KOPT-K1 (cell line): ENCODE measurements around the gene GLTP.
A peak's percentile ranks its signal among the peaks of the same experiment; 100 is the strongest.
"Not testable (repeated sequence)": the region's sequence is repeated elsewhere in the genome, so short reads cannot be mapped to it uniquely, and the experiment has no call there.

Experiments used
- H3K27ac ChIP-seq: fragments of 200-600 bp; sonication (generic); 2 replicates; pipeline ENCODE4 v1.5.1; 2016; ENCODE audit warnings: antibody characterized with exemption, mild to moderate bottlenecking, low read depth, low read length; ENCODE audit not compliant: poor library complexity, severe bottlenecking
- H3K36me3 ChIP-seq: fragments of 200-600 bp; sonication (generic); 2 replicates; pipeline ENCODE4 v1.5.1; 2017; ENCODE audit warnings: antibody characterized with exemption, mild to moderate bottlenecking, low read length, moderate library complexity; ENCODE audit not compliant: insufficient read depth
- H3K9me3 ChIP-seq: fragments of 200-600 bp; sonication (generic); 2 replicates; pipeline ENCODE4 v1.5.1; 2017; ENCODE audit warnings: antibody characterized with exemption, low read length, mild to moderate bottlenecking; ENCODE audit not compliant: insufficient read depth, poor library complexity, severe bottlenecking

Gene GLTP

GRCh38 chr12:109880043-109880931 lies at the start of gene GLTP:
Gene GLTP (minus strand): TSS chr12:109880541. CDS start chr12:109880374, 167 bp downstream.
- no peaks in the 10 kb centered on the region for H3K36me3 ChIP-seq
- H3K9me3 ChIP-seq: no peaks in the 10 kb centered on the region
- peak within 1 kb of the TSS; percentile 49 for H3K27ac ChIP-seq

- not testable (repeated sequence) for H3K27ac ChIP-seq, H3K9me3 ChIP-seq
- H3K36me3 ChIP-seq: peaks cover 84% of the 10 kb centered on the region
These were observed 49.0 kb upstream of the GLTP start for GRCh38 chr12:109929326-109929725.

DNA sequence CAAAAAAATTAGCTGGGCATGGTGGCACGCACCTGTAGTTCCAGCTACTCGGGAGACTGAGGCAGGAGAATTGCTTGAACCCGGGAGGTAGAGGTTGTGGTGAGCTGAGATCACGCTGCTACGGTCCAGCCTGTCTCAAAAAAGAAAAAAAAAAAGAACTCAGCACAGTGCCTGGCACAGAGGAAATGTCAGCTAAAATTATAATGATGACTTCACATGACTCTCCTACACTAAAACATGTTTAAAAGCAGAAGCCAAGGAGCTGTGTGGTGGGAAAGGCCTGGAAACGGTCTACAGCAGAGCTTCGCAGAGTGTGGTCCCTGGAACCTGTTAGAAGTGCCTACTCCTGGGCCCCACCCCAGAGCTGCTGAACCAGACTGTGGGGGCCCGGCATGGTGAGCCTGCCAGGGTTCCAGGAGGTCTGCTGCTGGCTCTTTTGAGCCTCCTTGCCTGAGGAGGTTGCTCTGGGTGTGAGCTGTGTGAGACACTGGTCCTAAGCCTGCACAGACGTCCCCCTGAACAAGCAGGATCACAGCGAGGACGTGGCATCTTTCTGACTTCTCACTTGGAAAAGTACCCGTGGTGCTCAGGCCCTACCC lies 47.8 kb upstream of the GLTP start:
- Histone ChIP-seq H3K36me3 (peaks cover 76% of the 10 kb centered on the region), H3K27ac (no peak overlapping the region), H3K9me3 (no peaks in the 10 kb centered on the region)

DNA sequence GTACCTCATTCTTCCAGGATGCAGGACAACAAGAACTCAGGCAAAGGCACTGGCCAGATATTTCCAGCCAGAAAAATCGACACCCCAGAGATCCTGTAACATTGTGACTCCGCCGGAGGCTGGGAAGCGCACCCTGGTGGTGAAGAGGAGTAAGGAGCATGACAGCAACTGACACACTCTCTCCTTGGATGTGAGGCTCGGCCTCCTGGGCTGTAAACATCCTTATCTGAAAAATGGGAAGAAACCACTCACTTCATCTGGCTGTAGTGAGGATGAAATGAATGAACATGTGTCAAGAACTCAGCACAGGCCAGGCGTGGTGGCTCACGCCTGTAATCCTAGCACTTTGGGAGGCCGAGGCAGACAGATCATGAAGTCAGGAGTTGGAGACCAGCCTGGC lies 47.3 kb upstream of the GLTP start:
- no peaks in the 10 kb centered on the region for H3K9me3 ChIP-seq
- peaks cover 76% of the 10 kb centered on the region for H3K36me3 ChIP-seq
- no peak overlapping the region for H3K27ac ChIP-seq

DNA sequence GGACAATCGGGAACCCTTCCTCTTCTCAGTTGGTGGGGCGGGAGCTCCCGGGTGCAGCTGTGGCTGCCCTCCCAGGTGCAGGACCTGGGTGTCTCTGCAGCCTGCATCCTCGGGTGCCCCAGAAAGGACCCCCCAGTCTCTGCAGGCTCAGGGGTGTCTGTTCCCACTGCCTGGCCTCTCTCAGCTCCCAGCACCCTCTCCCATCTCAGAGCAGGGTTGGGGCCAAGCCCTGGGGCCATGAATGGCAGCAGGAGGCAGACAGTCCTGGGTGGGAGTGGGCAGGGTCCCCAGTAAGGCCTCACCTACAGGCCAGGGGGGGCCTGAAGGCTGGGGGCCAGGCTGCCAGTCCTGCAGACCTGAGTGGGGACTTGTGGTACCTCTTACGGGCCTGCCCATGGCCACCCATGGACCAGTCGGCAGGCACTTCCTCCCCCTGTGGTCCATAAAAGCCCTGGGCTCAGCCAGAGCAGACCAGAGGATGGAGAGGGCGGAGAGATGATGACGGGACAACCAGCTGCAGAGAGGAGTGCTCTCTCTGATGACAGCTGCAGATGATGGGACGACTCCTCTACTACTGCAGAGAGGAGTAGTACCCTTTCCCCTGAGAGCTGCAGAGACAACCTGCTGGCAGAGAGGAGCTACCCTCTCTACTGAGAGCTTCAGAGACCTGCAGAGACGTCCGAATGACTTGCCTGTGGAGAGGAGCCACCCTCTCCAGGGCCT lies 46.3 kb upstream of the GLTP start:
- peaks cover 69% of the 10 kb centered on the region for H3K36me3 ChIP-seq

DNA sequence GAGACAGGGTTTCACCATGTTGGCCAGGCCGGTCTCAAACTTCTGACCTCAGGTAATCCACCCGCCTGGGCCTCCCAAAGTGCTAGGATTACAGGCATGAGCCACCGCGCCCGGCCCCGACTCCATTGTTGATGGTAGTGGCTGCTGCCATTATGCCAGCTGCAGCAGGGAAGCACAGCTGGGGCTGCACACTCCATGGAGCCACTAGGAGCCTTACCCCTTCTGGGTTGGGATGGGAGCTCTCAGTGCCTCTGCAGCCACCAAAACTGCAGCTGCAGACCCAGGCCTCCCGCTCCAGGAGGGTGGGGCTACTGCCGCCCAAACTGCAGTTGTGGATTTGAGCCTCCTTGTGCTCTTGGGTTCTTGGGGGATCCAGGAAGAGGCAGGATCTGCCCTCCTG lies 45.7 kb upstream of the GLTP start:
- no peak overlapping the region for H3K27ac ChIP-seq
- H3K9me3 ChIP-seq: no peaks in the 10 kb centered on the region
- peaks cover 69% of the 10 kb centered on the region for H3K36me3 ChIP-seq

More for the DNA sequence above, 46.3 kb upstream of the GLTP start:
- no peaks in the 10 kb centered on the region for H3K9me3 ChIP-seq
- no peak overlapping the region for H3K27ac ChIP-seq

DNA sequence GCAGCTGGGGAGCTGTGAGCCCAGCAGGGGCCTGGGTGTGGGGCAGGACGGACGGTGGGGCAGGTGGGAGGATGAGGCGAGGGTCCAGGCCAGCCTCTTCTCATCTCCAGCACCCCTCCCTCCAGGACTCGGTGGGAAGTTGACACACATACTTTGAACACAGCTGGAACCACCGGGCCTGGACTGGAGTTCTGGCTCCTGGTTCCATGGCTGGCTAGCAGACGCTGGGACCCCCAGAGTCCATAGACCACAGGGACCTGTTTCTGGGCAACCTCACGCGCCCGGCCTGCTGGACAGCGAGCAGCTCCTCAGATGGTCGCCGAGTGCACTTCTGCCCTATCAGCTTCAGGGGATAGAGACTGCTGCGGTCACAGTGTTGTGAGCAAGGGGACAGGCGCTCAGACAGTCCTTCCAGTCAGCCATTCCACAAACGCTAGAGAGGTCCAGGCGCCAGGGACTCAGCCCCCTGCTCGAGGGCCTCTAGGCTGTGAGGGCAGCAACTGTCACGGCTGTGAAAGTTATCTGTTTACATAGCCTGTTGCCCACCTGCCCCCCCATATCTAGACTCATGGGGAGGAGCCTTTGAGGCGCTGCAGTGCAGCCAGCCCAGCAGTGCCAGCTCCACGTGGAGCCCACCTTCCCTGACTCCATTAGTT lies 45.0 kb upstream of the GLTP start:
- no peaks in the 10 kb centered on the region for H3K9me3 ChIP-seq
- peaks cover 69% of the 10 kb centered on the region for H3K36me3 ChIP-seq
- H3K27ac ChIP-seq: no peak overlapping the region

DNA sequence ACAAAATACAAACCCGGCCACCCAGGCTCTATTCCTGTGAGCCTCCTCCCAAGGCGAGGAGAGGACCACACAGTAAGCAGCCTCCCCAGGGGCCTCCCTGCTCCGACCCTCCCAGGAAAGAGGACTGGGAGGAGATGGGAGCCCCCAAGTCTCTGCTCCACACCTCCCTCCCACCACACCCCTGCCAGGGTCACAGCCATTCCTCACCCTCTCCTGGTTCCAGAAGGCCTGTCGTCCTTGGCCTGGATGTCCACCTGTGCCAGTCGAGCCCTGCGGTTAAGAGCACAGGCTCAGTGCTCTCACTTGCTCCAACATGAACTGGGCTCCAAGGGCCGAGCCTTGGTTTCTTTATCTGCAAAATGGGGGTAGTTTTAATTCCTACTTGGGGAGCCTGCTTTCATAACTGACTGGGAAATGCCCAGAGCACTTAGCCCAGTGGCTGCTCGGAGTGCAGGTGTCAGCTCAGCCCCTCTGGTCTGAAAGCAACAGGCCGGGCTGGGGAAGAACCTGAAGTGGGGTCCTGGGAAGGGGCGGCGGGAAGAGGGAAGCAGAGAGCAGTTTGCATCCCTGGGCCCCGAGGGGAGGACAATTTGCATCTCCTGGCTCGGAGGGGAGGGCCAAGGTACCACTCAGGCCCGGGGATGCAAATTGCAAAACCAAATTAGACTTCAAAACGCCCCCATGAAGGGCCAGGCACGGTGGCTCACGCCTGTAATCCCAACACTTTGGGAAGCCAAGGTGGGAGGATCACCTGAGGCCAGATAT lies 43.3 kb upstream of the GLTP start:
- Histone ChIP-seq H3K9me3 (no peaks in the 10 kb centered on the region), H3K27ac (no peak overlapping the region), H3K36me3 (peaks cover 69% of the 10 kb centered on the region)

GRCh38 chr12:109923038-109923437 lies 42.7 kb upstream of the GLTP start:
- Histone ChIP-seq H3K36me3 (peaks cover 71% of the 10 kb centered on the region), H3K27ac (no peak overlapping the region), H3K9me3 (no peaks in the 10 kb centered on the region)

DNA sequence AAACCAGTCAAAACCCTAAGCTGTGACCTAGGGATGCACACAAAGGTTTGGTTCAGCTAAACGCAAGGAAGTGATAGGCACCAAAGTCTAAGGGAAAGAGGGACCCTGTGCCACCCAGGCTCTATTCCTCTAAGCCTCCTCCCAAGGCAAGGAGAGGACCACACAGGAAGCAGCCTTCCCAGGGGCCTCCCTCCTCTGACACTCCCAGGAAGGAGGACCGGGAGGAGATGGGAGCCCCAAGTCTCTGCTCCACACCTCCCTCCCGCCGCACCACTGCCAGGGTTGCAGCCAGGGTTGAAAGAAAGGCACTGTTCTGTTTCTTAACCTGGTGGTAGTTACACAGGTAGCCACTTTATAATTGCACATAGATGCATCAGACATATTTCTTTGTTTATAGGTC lies 41.6 kb upstream of the GLTP start:
- Histone ChIP-seq H3K27ac (no peak overlapping the region), H3K36me3 (peaks cover 74% of the 10 kb centered on the region), H3K9me3 (no peaks in the 10 kb centered on the region)

- Histone ChIP-seq H3K27ac (no peak overlapping the region), H3K36me3 (peaks cover 81% of the 10 kb centered on the region), H3K9me3 (no peaks in the 10 kb centered on the region)
These were observed 40.0 kb upstream of the GLTP start for GRCh38 chr12:109920261-109920780.

DNA sequence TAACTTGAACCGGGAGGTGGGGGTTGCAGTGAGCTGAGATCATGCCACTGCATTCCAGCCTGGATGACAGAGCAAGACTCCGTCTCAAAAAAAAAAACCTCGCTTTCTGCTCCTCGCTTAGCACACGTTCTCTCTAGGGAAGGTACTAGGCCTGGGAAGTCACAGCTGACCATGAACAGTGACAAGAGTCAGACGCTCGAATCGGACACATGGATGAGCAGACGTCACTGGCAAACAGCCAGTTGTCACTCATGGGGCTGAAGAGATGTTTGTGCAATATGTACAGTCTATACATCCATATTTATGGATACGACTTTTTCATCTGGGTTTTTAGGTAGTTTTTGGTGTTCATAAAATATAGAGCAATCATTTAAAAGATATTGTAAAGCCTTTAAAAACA lies 39.1 kb upstream of the GLTP start:
- H3K27ac ChIP-seq: no peak overlapping the region
- no peaks in the 10 kb centered on the region for H3K9me3 ChIP-seq
- peaks cover 84% of the 10 kb centered on the region for H3K36me3 ChIP-seq

DNA sequence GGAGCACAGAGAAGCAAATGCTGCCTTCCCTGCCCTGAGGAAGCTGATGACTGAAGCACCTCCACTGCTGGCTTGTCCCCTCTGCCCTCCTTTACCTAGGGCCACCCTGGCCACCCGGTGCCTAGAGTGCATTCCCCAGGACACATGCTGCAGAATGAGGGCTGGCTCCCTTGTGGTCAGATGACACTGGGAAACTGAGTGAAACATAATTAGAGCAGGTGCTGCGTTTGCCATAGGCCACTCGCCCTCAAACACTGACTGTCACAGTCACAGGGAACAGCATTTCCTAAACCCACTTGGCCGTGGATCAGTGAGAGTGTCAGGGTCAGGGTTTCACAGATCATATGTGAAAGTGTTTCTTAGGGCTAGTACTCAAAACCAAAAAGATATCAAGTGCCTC lies 35.7 kb upstream of the GLTP start:
- H3K9me3 ChIP-seq: no peaks in the 10 kb centered on the region
- no peak overlapping the region for H3K27ac ChIP-seq
- peaks cover 100% of the 10 kb centered on the region for H3K36me3 ChIP-seq
